Measurements from ENCODE around the gene RNF126. TPM values are rescaled to one million over a fixed set of nuclear protein-coding genes. Genes with fewer than 3 reads are reported as not detected.

The RNF126 gene
- total and polyA plus RNA-seq, 2 experiments from 2014 or later = 95.7 to 112 TPM

GRCh38 chr19:687569-688166, 24.7 kb upstream of the RNF126 start (continued):
- no peak for TF ChIP-seq JUNB (IDR thresholded peaks at IDR 0.05; ENCODE audit: unreplicated experiment)
- no peak for TF ChIP-seq NANOG (IDR thresholded peaks at IDR 0.05; ENCODE audit: borderline replicate concordance)

GRCh38 chr19:686589-687297, 23.7 kb upstream of the RNF126 start:
- ATAC-seq = no peak
- H3K36me3 Mint-ChIP-seq (ENCODE audit: low read depth) = no peaks in the 10 kb centered on the region

GRCh38 chr19:685454-685931, 22.5 kb upstream of the RNF126 start:
- no peak overlapping the region for H3K4me2 ChIP-seq
- Mint-ChIP-seq H3K4me1 (no peaks in the 10 kb centered on the region; the same call in 2 of the 3 replicates), H3K27ac (no peak overlapping the region), H3K27me3 (ENCODE audit: insufficient read depth, low read depth, poor library complexity) (peaks cover 7% of the 10 kb centered on the region), H3K4me3 (no peak overlapping the region), H3K36me3 (ENCODE audit: low read depth) (no peaks in the 10 kb centered on the region), H3K9me3 (no peaks in the 10 kb centered on the region)
- DNase-seq (ENCODE audit: low spot score) (no peak), ATAC-seq (no peak)
- no peak overlapping the region for H3K4me3 ChIP-seq
- H3K36me3 ChIP-seq (ENCODE audit: insufficient read depth) = no peaks in the 10 kb centered on the region
- no peak overlapping the region for H2AFZ ChIP-seq
- H4K20me1 ChIP-seq (replicated peaks; ENCODE audit: insufficient read depth) = no peaks in the 10 kb centered on the region
- H3K4me1 ChIP-seq (ENCODE audit: insufficient read depth) = no peaks in the 10 kb centered on the region
- no peaks in the 10 kb centered on the region for H3K27me3 ChIP-seq (ENCODE audit: insufficient read depth)
- TF ChIP-seq EZH2phosphoT487 (IDR thresholded peaks at IDR 0.05; ENCODE audit: unreplicated experiment) = no peak
- TF ChIP-seq ZNF114 (CRISPR knock-in tag; IDR thresholded peaks at IDR 0.05) = no peak
- no peak for TF ChIP-seq CREB1 (CRISPR knock-in tag; IDR thresholded peaks at IDR 0.05; ENCODE audit: low read depth)
- TF ChIP-seq REST (IDR thresholded peaks at IDR 0.05; ENCODE audit: unreplicated experiment) = no peak
- TF ChIP-seq CTCF (conservative IDR thresholded peaks at IDR 0.05; ENCODE audit: low read depth in 2 of 2) = no peak
- H3K27ac ChIP-seq (ENCODE audit: low read depth) = no peak overlapping the region
- H3K79me2 ChIP-seq (replicated peaks; ENCODE audit: insufficient read depth) = no peaks in the 10 kb centered on the region
- no peaks in the 10 kb centered on the region for H3F3A ChIP-seq (replicated peaks; ENCODE audit: low read depth)
- H3K9me2 ChIP-seq (ENCODE audit: insufficient read depth) = no peaks in the 10 kb centered on the region

More at GRCh38 chr19:686589-687297, 23.7 kb upstream of the RNF126 start:
- Histone ChIP-seq H3F3A (replicated peaks; ENCODE audit: low read depth) (no peaks in the 10 kb centered on the region), H3K27me3 (ENCODE audit: insufficient read depth) (no peaks in the 10 kb centered on the region), H3K4me2 (no peak overlapping the region), H3K79me2 (replicated peaks; ENCODE audit: insufficient read depth) (no peaks in the 10 kb centered on the region), H2AFZ (no peak overlapping the region), H3K4me1 (ENCODE audit: insufficient read depth) (no peaks in the 10 kb centered on the region), H3K9me2 (ENCODE audit: insufficient read depth) (no peaks in the 10 kb centered on the region), H3K27ac (ENCODE audit: low read depth) (no peak overlapping the region), H3K4me3 (no peak overlapping the region), H3K36me3 (ENCODE audit: insufficient read depth) (no peaks in the 10 kb centered on the region), H4K20me1 (replicated peaks; ENCODE audit: insufficient read depth) (no peaks in the 10 kb centered on the region)
- no peak for DNase-seq (ENCODE audit: low spot score)
- peaks cover 12% of the 10 kb centered on the region for H3K27me3 Mint-ChIP-seq (ENCODE audit: insufficient read depth, low read depth, poor library complexity)
- H3K9me3 Mint-ChIP-seq = no peaks in the 10 kb centered on the region
- H3K27ac Mint-ChIP-seq = no peak overlapping the region
- no peaks in the 10 kb centered on the region for H3K4me1 Mint-ChIP-seq
- TF ChIP-seq CTCF (conservative IDR thresholded peaks at IDR 0.05; ENCODE audit: low read depth in 2 of 2) = no peak
- H3K4me3 Mint-ChIP-seq = no peak overlapping the region; the same call in 2 of the 3 replicates
